ENCODE results near the gene SIRPB2. TPM values are rescaled to one million over a fixed set of nuclear protein-coding genes. Genes with fewer than 3 reads are reported as not detected.

Gene SIRPB2
- total and polyA plus RNA-seq, 9 donors, result 0.88 to 3.8 (median 1.4) TPM

GRCh38 chr20:1513801-1514200 lies 22.6 kb upstream of the SIRPB2 start:
- Histone ChIP-seq H3K4me1 (ENCODE audit: insufficient read depth) (no peaks in the 10 kb centered on the region), H3K27ac (no peak overlapping the region), H3K36me3 (no peaks in the 10 kb centered on the region), H3K27me3 (no peaks in the 10 kb centered on the region), H3K9me3 (no peaks in the 10 kb centered on the region), H3K4me3 (no peak overlapping the region)
- TF ChIP-seq POLR2A (IDR thresholded peaks at IDR 0.05), result no peak
- TF ChIP-seq EP300 (IDR thresholded peaks at IDR 0.05), result no peak
- TF ChIP-seq CTCF (IDR thresholded peaks at IDR 0.05), result no peak
- DNase-seq, result no peak
- WGBS, 3 donors, result 53 to 88% (median 54%) methylated on average over 1 of the region's 1 CpG
- intact Hi-C loops (cut with DNase I), result no loop called here

GRCh38 chr20:1509237-1509636 lies 18.0 kb upstream of the SIRPB2 start:
- WGBS, 3 donors, result 35 to 44% (median 37%) methylated on average over 9 of the region's 9 CpGs
- TF ChIP-seq POLR2A (IDR thresholded peaks at IDR 0.05) (no peak), CTCF (IDR thresholded peaks at IDR 0.05) (no peak), EP300 (IDR thresholded peaks at IDR 0.05) (no peak)
- Histone ChIP-seq H3K4me1 (ENCODE audit: insufficient read depth) (no peaks in the 10 kb centered on the region), H3K9me3 (no peaks in the 10 kb centered on the region), H3K27me3 (no peaks in the 10 kb centered on the region), H3K36me3 (no peaks in the 10 kb centered on the region), H3K4me3 (no peak overlapping the region), H3K27ac (no peak overlapping the region)
- intact Hi-C loops (cut with DNase I), result no loop called here
- DNase-seq, result no peak

- TF ChIP-seq CTCF (IDR thresholded peaks at IDR 0.05), result no peak
- no peak for TF ChIP-seq POLR2A (IDR thresholded peaks at IDR 0.05)
- no peak for TF ChIP-seq EP300 (IDR thresholded peaks at IDR 0.05)
- no peaks in the 10 kb centered on the region for H3K9me3 ChIP-seq
- intact Hi-C loops (cut with DNase I), result no loop called here
- no peaks in the 10 kb centered on the region for H3K4me1 ChIP-seq (ENCODE audit: insufficient read depth)
- no peak overlapping the region for H3K4me3 ChIP-seq
- no peak for DNase-seq
- H3K27ac ChIP-seq, result no peak overlapping the region
- H3K27me3 ChIP-seq, result no peaks in the 10 kb centered on the region
- H3K36me3 ChIP-seq, result no peaks in the 10 kb centered on the region
These were observed 17.4 kb upstream of the SIRPB2 start for GRCh38 chr20:1508574-1508973.

- Histone ChIP-seq H3K27me3 (no peaks in the 10 kb centered on the region), H3K27ac (no peak overlapping the region), H3K9me3 (no peaks in the 10 kb centered on the region), H3K36me3 (no peaks in the 10 kb centered on the region), H3K4me1 (ENCODE audit: insufficient read depth) (no peaks in the 10 kb centered on the region), H3K4me3 (no peak overlapping the region)
- TF ChIP-seq EP300 (IDR thresholded peaks at IDR 0.05), result no peak
- no peak for TF ChIP-seq CTCF (IDR thresholded peaks at IDR 0.05)
- TF ChIP-seq POLR2A (IDR thresholded peaks at IDR 0.05), result no peak
- WGBS, 3 donors, result 61 to 78% (median 64%) methylated on average over 3 of the region's 3 CpGs
- intact Hi-C loops (cut with DNase I), result no loop called here
- DNase-seq, result no peak
These were observed 16.1 kb upstream of the SIRPB2 start for GRCh38 chr20:1507276-1507675.

- no peak overlapping the region for H3K4me3 ChIP-seq
- intact Hi-C loops (cut with DNase I), result no loop called here
- H3K4me1 ChIP-seq (ENCODE audit: insufficient read depth), result no peaks in the 10 kb centered on the region
- H3K27me3 ChIP-seq, result no peaks in the 10 kb centered on the region
- DNase-seq, result no peak
- H3K9me3 ChIP-seq, result no peaks in the 10 kb centered on the region
- WGBS, 3 donors, result 0 to 100% (median 94%) methylated on average over 1 of the region's 1 CpG
- H3K27ac ChIP-seq, result no peak overlapping the region
- TF ChIP-seq CTCF (IDR thresholded peaks at IDR 0.05) (no peak), EP300 (IDR thresholded peaks at IDR 0.05) (no peak), POLR2A (IDR thresholded peaks at IDR 0.05) (no peak)
- H3K36me3 ChIP-seq, result no peaks in the 10 kb centered on the region
These were observed 14.7 kb upstream of the SIRPB2 start for GRCh38 chr20:1505871-1506270.
